Right hindlimb (tissue), 1 donor: ENCODE data around the gene SORCS2.
"Not testable (repeated sequence)": the region's sequence is repeated elsewhere in the genome, so short reads cannot be mapped to it uniquely, and the experiment has no call there.

Source experiments
- DNase-seq: peaks from one replicate; pipeline ENCODE4 v3.0.0-alpha.2; 2018

Gene SORCS2

DNA sequence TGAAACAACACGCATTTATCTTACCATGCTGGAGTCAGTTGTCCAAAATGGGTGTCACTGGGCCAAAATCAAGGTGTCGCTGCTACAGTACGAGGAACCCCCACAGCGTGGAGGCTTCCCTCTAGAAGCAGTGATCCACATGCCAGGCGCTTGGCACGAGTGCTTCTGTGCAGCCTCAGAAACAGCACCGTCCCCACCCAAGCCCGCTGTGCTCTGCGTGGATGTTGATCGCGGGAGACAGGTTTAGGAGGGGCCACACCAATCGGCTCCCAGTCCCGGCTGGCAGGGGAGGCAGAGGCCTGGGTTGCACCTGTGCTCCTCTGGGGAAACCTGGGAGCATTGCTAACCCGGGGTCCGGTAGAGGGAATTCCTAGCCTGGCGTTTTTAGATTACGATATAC is 407.9 kb downstream of the SORCS2 start:
- DNase-seq: no peak

DNA sequence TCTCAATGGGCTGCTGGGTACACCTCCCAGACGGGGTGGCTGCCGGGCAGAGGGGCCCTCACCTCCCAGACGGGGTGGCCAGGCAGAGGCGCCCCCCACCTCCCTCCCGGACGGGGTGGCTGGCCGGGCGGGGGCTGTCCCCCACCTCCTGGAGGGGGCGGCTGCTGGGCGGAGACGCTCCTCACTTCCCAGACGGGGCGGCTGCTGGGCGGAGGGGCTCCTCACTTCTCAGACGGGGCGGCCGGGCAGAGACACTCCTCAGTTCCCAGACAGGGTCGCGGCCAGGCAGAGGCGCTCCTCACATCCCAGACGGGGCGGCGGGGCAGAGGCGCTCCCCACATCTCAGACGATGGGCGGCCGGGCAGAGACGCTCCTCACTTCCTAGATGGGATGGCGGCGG is 409.8 kb downstream of the SORCS2 start:
- not testable (repeated sequence) for DNase-seq

- peak; percentile 63 for DNase-seq
Observed at GRCh38 chr4:7607156-7607910, 415.0 kb downstream of the SORCS2 start.

DNA sequence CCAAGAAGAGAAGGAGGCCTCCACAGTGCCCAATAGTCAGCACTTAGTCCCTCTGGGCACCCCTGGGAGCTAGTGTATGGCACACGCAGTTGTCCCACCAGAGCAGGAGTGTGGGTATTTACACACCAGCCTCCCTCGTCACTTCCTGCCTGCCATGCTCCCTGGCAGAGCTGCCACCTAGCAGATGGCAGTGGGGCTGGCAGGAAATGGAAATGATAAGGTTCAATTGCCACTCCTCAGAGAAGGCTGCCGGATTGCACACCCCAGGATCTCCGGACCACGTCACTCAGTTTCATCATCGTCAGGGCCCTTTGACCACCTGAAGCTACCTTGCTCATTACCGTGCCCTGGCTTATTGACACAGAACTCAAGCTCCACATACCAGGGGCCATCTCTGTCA is 415.7 kb downstream of the SORCS2 start:
- no peak for DNase-seq

GRCh38 chr4:7609316-7609715 is 417.0 kb downstream of the SORCS2 start:
- DNase-seq: no peak

GRCh38 chr4:7610022-7610670 is 417.8 kb downstream of the SORCS2 start:
- no peak for DNase-seq

DNA sequence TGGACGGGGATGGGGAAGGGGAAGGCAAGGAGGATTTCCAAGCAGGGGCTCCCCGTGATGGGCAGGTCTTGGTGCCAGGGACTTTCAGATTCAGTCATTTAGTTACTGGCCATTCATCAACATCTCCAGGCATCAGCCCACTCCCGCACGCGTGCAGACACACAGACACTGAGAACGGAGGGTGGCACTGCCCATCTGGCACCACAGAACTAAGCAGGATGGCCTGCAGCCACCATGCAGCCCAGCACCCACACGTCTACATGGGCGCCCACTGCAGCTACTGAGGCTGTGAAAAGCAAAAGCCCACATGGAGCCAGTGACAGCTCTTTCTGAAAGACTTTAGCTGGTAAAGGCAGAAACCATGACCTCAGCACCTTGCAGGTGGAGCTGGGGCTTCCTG is 418.5 kb downstream of the SORCS2 start:
- DNase-seq: no peak

GRCh38 chr4:7612311-7612897 is 420.1 kb downstream of the SORCS2 start:
- no peak for DNase-seq

DNA sequence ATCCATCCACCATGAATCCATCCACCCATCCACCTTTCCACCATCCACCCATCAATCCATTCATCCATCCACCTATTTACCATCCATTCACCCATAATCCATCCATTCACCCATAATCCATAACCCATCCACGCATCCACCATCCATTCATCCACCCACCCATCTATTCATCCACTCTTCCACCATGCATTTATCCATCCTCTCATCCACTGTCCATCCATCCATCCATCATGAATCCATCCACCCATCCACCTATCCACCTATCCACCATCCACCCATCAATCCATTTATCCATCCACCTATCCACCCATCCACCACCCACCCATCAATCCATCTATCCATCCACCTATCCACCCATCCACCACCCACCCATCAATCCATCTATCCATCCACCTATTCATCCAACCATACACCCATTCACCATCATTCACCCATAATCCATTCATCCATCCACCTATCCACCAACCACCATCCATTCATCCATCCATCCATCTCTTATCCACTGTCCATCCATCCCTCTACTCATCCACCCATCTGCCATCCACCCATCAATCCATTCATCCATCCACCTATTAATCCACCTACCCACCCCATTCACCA is 422.1 kb downstream of the SORCS2 start:
- DNase-seq: no peak

DNA sequence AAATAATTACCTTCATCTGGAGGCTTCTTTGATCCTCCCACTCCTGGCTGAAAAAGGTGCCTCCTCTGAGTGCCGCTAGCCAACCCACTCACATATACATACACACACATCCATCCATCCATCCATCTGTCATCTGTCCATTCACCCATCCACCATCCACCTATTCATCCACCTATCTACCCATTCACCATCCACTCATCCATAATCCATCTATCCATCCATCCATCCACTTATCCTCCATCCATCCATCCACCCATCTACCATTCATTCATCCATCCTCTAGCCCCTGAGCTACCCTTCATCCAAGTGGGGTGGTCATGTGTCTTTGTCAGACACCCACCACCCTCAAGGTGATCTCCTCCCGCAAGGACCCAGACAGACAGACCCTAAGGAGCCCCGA is 423.9 kb downstream of the SORCS2 start:
- no peak for DNase-seq

DNA sequence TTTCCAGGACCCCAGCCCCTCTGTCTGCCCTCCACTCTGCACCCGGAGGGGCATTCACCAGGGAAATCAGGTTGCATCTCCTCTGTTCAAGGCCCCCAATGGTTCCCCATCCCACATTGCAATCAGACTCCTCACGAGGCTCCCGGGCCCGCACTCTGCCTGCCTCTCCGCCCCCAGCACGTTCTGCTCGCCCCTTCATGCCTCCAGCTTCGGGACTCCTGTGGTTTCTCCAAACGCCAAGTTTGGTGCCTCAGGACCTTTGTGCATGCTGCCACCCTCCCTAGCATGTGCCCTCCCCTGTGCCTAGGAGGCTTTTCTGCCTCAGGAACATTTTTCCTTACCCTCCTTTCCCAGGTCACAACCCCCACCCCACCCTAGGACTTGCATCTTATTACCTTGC is 426.0 kb downstream of the SORCS2 start:
- DNase-seq: no peak

DNA sequence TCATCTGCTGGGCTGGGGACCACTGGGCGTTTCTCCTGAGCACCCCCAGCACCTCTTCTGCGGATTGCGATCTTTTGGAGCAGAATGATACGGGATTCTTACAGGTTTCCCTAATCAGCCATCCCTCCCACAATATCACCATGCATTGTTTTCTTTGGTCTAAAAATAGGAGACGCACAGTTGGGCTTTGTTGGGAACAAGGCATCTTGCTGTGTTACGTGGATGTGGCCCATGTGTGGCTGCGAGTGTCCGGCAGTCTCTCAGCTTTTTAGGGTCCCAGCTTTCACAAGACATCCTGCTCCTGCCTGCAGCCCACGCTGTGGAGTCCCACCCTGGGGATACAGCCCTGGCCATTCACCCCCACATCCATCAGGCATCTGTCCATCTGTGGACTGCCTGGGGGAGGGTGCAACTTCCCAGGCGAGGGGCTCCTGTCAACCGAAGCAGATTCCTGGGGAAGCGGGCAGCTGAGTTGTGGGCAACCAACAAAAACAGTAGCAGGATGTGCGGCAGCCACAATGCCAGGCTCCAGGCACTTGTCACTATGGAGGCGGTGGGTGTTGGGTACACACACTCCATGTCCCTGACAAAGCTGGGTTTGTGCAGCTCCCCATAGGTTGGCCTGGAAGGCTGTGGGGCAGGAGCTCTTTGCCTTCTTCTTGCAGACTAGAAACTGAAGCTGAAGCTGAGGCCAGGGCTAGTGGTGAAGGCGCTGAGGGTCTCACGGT is 427.9 kb downstream of the SORCS2 start:
- DNase-seq: no peak

DNA sequence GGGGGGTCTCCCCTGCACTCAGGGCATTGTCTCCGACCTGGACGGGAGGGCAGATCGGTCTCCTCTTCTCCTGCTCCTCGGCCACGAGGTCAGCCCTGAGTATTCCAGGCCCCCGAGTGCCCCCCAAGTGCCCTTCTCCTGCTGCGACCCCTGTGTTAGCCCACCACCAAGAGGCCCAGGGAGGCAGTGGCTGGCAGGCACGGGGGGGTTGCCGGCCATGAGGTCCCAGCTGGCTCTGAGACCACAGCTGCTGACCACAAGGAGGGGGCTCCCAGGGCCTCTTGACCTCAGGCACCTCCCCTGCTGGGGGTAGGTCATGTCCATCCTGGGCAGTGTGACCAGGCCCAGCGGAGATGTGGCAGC is 428.5 kb downstream of the SORCS2 start:
- DNase-seq: no peak

- DNase-seq: no peak
Observed at GRCh38 chr4:7621252-7622035, 429.1 kb downstream of the SORCS2 start.

DNA sequence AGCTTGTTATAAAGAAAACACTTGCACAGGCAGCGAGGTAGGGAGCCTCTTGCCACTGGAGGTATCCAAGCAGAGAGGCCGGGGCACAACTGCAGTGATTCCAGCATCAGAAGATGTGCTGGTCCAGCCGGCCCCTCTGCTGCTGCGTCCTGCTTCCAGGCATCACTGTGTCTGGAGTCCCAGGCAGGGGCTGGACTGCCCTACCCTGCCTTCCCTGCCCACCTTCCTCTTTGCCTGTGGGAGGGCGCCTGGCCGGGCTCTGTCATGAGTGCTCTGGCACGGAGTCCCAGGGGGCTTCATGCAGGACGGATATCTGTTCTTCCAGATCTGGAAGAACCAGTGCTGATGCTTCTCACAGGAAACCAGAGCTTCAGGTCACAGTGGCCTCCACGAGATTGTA is 430.0 kb downstream of the SORCS2 start:
- DNase-seq: no peak

- DNase-seq: no peak
Observed at GRCh38 chr4:7623468-7623867, 431.1 kb downstream of the SORCS2 start.

- DNase-seq: no peak
Observed at GRCh38 chr4:7624396-7624980, 432.1 kb downstream of the SORCS2 start.

- DNase-seq: no peak
Observed at GRCh38 chr4:7625071-7625470, 432.7 kb downstream of the SORCS2 start.

DNA sequence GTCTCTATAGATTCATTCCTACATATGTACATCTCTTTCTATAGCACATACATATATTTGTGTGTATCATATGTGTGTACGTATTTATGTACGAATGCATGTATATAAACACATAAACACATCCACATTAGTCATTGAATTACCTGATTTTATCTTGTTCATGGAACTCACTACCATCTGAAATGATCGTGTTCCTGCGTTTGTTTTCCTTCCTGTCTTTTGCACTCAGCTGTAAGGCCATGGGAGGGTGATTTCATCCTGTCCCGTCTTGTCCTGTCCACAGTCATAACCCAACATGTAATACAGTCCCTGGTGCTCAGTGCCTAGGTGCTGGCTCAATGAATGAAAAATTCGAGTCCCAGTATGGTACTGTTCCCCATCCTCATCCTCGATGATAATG is 434.2 kb downstream of the SORCS2 start:
- DNase-seq: no peak

- no peak for DNase-seq
Observed at GRCh38 chr4:7627251-7628250, 435.2 kb downstream of the SORCS2 start.

DNA sequence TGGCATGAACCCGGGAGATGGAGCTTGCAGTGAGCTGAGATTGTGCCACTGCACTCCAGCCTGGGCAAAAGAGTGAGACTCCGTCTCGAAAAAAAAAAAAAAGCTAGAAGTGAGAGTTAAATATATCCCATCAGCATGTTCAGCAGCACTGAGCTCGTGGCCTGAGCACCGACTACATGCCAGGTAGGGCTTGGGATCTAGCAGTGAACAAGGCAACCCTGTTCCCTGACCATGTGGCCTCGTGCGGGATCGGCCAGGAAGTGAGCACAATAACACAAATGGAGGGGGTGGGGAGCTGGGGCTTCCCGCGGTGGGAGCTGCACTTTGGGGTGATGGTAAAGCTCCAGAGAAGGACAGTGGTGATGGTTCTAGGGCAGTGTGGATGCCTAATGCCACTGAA is 436.1 kb downstream of the SORCS2 start:
- DNase-seq: no peak
